ENCODE measurements around the gene FKBP8.
"Not testable (repeated sequence)": the region's sequence is repeated elsewhere in the genome, so short reads cannot be mapped to it uniquely, and the experiment has no call there.

- TF ChIP-seq CTCF, EP300, POLR2A, POLR2AphosphoS5 (IDR thresholded peaks at IDR 0.05): not testable (repeated sequence)
Observed at GRCh38 chr19:18592732-18593131, 49.4 kb upstream of the FKBP8 start.
